Hepatic stellate cell (primary cell): ENCODE data around the gene LIPE.

Experiments
- DNase-seq: peaks from one replicate; pipeline ENCODE4 v3.0.0; 2011; ENCODE audit warnings: low spot score

LIPE gene

GRCh38 chr19:42412661-42413076, 14.5 kb downstream of the LIPE start:
- no peak for DNase-seq

GRCh38 chr19:42412227-42412626, 15.0 kb downstream of the LIPE start:
- no peak for DNase-seq

GRCh38 chr19:42411581-42412178, 15.5 kb downstream of the LIPE start:
- no peak for DNase-seq

- no peak for DNase-seq
Measured at GRCh38 chr19:42410371-42410770, 16.8 kb downstream of the LIPE start.

- no peak for DNase-seq
Measured at GRCh38 chr19:42409477-42409876, 17.7 kb downstream of the LIPE start.

- DNase-seq: no peak
Measured at GRCh38 chr19:42407816-42408175, 19.4 kb downstream of the LIPE start.

GRCh38 chr19:42407085-42407815, 19.9 kb downstream of the LIPE start:
- no peak for DNase-seq

GRCh38 chr19:42406111-42406510, 21.1 kb downstream of the LIPE start:
- no peak for DNase-seq

- no peak for DNase-seq
Measured at GRCh38 chr19:42403586-42403985, 23.6 kb downstream of the LIPE start.

GRCh38 chr19:42402376-42403116, 24.6 kb downstream of the LIPE start:
- no peak for DNase-seq

GRCh38 chr19:42401365-42402303, 25.6 kb downstream of the LIPE start:
- peak; percentile 89 for DNase-seq

- no peak for DNase-seq
Measured at GRCh38 chr19:42400404-42400803, 26.8 kb downstream of the LIPE start.

GRCh38 chr19:42397263-42398166, 29.7 kb downstream of the LIPE start:
- DNase-seq: no peak

GRCh38 chr19:42396381-42397262, 30.6 kb downstream of the LIPE start:
- peak; percentile 100 for DNase-seq

GRCh38 chr19:42394751-42395150, 32.4 kb downstream of the LIPE start:
- DNase-seq: peak; percentile 44

GRCh38 chr19:42392165-42392564, 35.0 kb downstream of the LIPE start:
- DNase-seq: no peak

GRCh38 chr19:42389899-42390298, 37.3 kb downstream of the LIPE start, which contains the start of gene CNFN:
CNFN (minus strand) TSS chr19:42390297; CDS start chr19:42389037, 1,260 bp downstream.
- no peak for DNase-seq

- no peak for DNase-seq
Measured at GRCh38 chr19:42388851-42389489, 38.2 kb downstream of the LIPE start.

- peak; percentile 64 for DNase-seq
Measured at GRCh38 chr19:42386974-42387707, 40.0 kb downstream of the LIPE start.
